ENCODE measurements around the gene CHRNA3.

The CHRNA3 gene

GRCh38 chr15:78620527-78621421 lies at the start of gene CHRNA3:
Gene CHRNA3 (minus strand): TSS chr15:78620996. CDS start chr15:78620794, 202 bp downstream.
- DNase-seq, result no peak

GRCh38 chr15:78668987-78669386 lies 48.2 kb upstream of the CHRNA3 start:
- DNase-seq, result no peak

- DNase-seq, result no peak
Observed at GRCh38 chr15:78667578-78668236, 46.9 kb upstream of the CHRNA3 start.

GRCh38 chr15:78666010-78666409 lies 45.2 kb upstream of the CHRNA3 start:
- no peak for DNase-seq

- no peak for DNase-seq
Observed at GRCh38 chr15:78663703-78664102, 42.9 kb upstream of the CHRNA3 start.

- no peak for DNase-seq
Observed at GRCh38 chr15:78662028-78662427, 41.2 kb upstream of the CHRNA3 start.

GRCh38 chr15:78661001-78661400 lies 40.2 kb upstream of the CHRNA3 start:
- no peak for DNase-seq

- DNase-seq, result no peak
Observed at GRCh38 chr15:78660584-78660983, 39.8 kb upstream of the CHRNA3 start.

- DNase-seq, result no peak
Observed at GRCh38 chr15:78658823-78659222, 38.0 kb upstream of the CHRNA3 start.

- DNase-seq, result no peak
Observed at GRCh38 chr15:78654272-78654671, 33.5 kb upstream of the CHRNA3 start.

- no peak for DNase-seq
Observed at GRCh38 chr15:78651930-78652615, 31.3 kb upstream of the CHRNA3 start.

- DNase-seq, result no peak
Observed at GRCh38 chr15:78651007-78651406, 30.2 kb upstream of the CHRNA3 start.

GRCh38 chr15:78650022-78650421 lies 29.2 kb upstream of the CHRNA3 start:
- DNase-seq, result no peak

GRCh38 chr15:78645009-78645408 lies 24.2 kb upstream of the CHRNA3 start:
- no peak for DNase-seq

GRCh38 chr15:78642331-78642730 lies 21.5 kb upstream of the CHRNA3 start:
- no peak for DNase-seq

GRCh38 chr15:78641749-78642275 lies 21.0 kb upstream of the CHRNA3 start:
- no peak for DNase-seq

GRCh38 chr15:78641102-78641748 lies 20.4 kb upstream of the CHRNA3 start, which contains the start of gene CHRNB4:
Gene CHRNB4 (minus strand): TSS chr15:78641210. CDS start chr15:78641133, 77 bp downstream.
- DNase-seq, result no peak

- no peak for DNase-seq
Observed at GRCh38 chr15:78640527-78641101, 19.8 kb upstream of the CHRNA3 start.

- peak; percentile 43 for DNase-seq
Observed at GRCh38 chr15:78638658-78639314, 18.0 kb upstream of the CHRNA3 start.

- DNase-seq, result no peak
Observed at GRCh38 chr15:78637776-78638435, 17.1 kb upstream of the CHRNA3 start.

- DNase-seq, result no peak
Observed at GRCh38 chr15:78636378-78636859, 15.6 kb upstream of the CHRNA3 start.

All from stimulated activated CD4-positive, alpha-beta T cell treated with anti-CD3 and anti-CD28 coated beads, Interleukin-12 subunit alpha, Interleukin-12 subunit beta, amount 100 ng/mL, for 4 hours (primary cell).